H1 (cell line): Measurements from ENCODE around the gene TMEM147.

Experiments
- TAF1 ChIP-seq: IDR thresholded peaks from 2 replicates; pipeline ENCODE4 v1.6.1; 2011; ENCODE audit warnings: mild to moderate bottlenecking, low read depth, low read length
- TF ChIP-seq, protein P1 (sequence below), 3 experiments: IDR thresholded peaks; 1 replicate in 2 of 3; 2 replicates in 1 of 3; pipeline versions ENCODE4 v1.5.1 to v1.6.1; 2011; ENCODE audit warnings: low read length in 3 of 3, mild to moderate bottlenecking in 3 of 3, inconsistent platforms in 2 of 3, low read depth in 1 of 3, moderate library complexity in 1 of 3; ENCODE audit not compliant: insufficient read depth in 1 of 3; ENCODE audit errors: control extremely low read depth in 1 of 3

GRCh38 chr19:35585848-35586247, 40.4 kb downstream of the TMEM147 start, which contains the start of gene PMIS2:
- TF ChIP-seq, protein P1, sequence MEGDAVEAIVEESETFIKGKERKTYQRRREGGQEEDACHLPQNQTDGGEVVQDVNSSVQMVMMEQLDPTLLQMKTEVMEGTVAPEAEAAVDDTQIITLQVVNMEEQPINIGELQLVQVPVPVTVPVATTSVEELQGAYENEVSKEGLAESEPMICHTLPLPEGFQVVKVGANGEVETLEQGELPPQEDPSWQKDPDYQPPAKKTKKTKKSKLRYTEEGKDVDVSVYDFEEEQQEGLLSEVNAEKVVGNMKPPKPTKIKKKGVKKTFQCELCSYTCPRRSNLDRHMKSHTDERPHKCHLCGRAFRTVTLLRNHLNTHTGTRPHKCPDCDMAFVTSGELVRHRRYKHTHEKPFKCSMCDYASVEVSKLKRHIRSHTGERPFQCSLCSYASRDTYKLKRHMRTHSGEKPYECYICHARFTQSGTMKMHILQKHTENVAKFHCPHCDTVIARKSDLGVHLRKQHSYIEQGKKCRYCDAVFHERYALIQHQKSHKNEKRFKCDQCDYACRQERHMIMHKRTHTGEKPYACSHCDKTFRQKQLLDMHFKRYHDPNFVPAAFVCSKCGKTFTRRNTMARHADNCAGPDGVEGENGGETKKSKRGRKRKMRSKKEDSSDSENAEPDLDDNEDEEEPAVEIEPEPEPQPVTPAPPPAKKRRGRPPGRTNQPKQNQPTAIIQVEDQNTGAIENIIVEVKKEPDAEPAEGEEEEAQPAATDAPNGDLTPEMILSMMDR (IDR thresholded peaks at IDR 0.05; ENCODE audit: control extremely low read depth in 1 of 3, insufficient read depth in 1 of 3, low read depth in 1 of 3, low read length in 3 of 3), result no peak
- no peak for TF ChIP-seq TAF1
